Progenitor cell of endocrine pancreas (in vitro differentiated cells): Measurements from ENCODE around the gene ENTR1. TPM values are rescaled to one million over a fixed set of nuclear protein-coding genes. Genes with fewer than 3 reads are reported as not detected.

Source experiments
- DNase-seq: peaks from one replicate; pipeline ENCODE4 v3.0.0; 2021; ENCODE audit warnings: low spot score; ENCODE audit not compliant: unreplicated experiment
- H3K27ac Mint-ChIP-seq: 2 replicates; pipeline ENCODE4 v1.8.0; 2021; ENCODE audit warnings: mild to moderate bottlenecking, moderate library complexity, mixed read lengths
- H3K27me3 Mint-ChIP-seq: 2 replicates; pipeline ENCODE4 v1.8.0; 2021; ENCODE audit warnings: mixed read lengths
- H3K36me3 Mint-ChIP-seq: 2 replicates; pipeline ENCODE4 v1.8.0; 2022; ENCODE audit warnings: mixed read lengths; ENCODE audit not compliant: insufficient read depth
- H3K4me1 Mint-ChIP-seq: 2 replicates; pipeline ENCODE4 v1.8.0; 2021; ENCODE audit warnings: low read depth, mixed read lengths
- H3K4me3 Mint-ChIP-seq: 2 replicates; pipeline ENCODE4 v1.8.0; 2021; ENCODE audit warnings: low read depth, mild to moderate bottlenecking, moderate library complexity, mixed read lengths
- H3K9me3 Mint-ChIP-seq: 2 replicates; pipeline ENCODE4 v1.8.0; 2021; ENCODE audit warnings: low read depth, mixed read lengths
- total RNA-seq: library from RNA; stranded (reverse); gene quantifications from 2 replicates; pipeline ENCODE4 v1.2.1, GENCODE V29; 2021
- TF ChIP-seq, protein P1 (sequence below): fragments of 200-600 bp; sonication (generic); IDR thresholded peaks from one replicate; pipeline ENCODE4 v1.5.0; 2021; ENCODE audit warnings: antibody characterized with exemption, mild to moderate bottlenecking; ENCODE audit not compliant: unreplicated experiment

ENTR1 gene
- total RNA-seq, 1 donor from 2014 or later = 70.9 TPM

DNA sequence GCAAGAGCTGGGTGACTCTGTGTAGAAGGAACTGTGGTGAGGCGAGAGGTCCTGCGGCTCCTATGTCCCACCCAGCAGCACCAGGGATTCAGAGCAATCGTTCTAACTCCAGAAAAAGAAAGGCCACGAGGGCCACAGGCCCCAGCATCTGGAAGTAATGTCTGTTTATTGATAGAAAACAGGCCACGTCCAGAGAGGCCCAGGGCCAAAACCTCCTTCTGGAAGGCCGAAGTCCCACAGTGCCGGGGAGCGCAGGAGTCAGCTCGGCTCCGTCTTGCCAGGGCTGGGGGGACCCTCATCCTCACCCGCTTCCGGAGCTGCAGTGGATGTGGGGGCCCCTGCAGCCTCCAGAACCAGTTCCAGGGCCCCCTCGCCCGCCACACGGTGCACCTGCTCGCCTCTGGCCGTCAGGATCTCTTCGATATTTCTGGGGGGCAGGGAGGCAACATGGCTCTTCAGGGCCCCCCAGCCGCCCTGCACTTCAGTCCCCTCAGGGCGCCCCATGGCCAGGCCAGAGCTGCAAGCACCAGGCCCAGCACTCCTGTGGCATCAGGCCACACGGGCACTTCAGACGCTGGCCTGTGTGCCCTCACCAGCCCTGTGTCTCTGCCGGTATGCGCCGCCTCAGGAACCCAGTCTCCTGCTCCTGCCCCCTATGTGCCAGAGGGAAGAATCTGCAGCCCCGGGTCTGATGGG lies 48.5 kb downstream of the ENTR1 start:
- Mint-ChIP-seq H3K4me1 (no peaks in the 10 kb centered on the region), H3K27ac (no peak overlapping the region), H3K9me3 (no peaks in the 10 kb centered on the region), H3K27me3 (no peaks in the 10 kb centered on the region), H3K4me3 (no peak overlapping the region), H3K36me3 (no peaks in the 10 kb centered on the region)
- TF ChIP-seq, protein P1, sequence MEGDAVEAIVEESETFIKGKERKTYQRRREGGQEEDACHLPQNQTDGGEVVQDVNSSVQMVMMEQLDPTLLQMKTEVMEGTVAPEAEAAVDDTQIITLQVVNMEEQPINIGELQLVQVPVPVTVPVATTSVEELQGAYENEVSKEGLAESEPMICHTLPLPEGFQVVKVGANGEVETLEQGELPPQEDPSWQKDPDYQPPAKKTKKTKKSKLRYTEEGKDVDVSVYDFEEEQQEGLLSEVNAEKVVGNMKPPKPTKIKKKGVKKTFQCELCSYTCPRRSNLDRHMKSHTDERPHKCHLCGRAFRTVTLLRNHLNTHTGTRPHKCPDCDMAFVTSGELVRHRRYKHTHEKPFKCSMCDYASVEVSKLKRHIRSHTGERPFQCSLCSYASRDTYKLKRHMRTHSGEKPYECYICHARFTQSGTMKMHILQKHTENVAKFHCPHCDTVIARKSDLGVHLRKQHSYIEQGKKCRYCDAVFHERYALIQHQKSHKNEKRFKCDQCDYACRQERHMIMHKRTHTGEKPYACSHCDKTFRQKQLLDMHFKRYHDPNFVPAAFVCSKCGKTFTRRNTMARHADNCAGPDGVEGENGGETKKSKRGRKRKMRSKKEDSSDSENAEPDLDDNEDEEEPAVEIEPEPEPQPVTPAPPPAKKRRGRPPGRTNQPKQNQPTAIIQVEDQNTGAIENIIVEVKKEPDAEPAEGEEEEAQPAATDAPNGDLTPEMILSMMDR = no peak
- no peak for DNase-seq

DNA sequence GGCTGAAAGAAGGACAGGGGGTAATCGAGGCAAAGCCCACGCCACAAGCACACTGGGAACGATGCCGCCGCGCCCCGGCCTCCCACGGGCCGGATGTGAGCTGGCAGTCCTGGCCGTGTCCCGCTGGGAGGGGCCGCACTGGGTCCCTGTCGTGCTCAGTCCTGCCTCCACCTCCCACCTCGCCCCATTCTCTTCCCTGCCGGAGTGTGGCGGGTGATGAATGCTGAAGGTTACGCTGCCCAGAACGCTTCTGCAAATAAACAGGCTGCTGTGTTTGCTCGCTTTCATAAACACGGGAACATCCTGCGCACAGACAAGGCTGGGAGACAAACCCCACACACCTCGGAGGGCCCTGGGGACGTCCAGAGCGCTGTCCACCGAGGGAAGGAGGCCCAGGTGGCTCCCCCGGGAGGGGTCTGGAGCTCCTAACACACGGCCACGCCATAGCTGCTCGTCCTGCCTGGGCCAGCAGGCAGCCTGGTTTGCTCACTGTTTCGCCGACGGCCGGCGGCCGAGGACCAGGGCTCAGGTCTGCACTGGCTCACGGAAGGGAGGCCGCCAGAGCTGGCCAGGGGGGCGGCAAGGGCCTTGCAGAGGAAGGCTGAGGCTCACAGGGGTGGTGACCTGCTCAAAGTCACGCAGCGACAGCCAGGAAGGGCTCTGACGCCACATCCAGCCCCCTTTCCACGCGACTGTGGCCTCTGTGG lies 49.2 kb downstream of the ENTR1 start:
- no peak overlapping the region for H3K27ac Mint-ChIP-seq
- H3K9me3 Mint-ChIP-seq = no peaks in the 10 kb centered on the region
- H3K36me3 Mint-ChIP-seq = no peaks in the 10 kb centered on the region
- H3K4me3 Mint-ChIP-seq = no peak overlapping the region
- H3K27me3 Mint-ChIP-seq = no peaks in the 10 kb centered on the region
- DNase-seq = no peak
- H3K4me1 Mint-ChIP-seq = no peaks in the 10 kb centered on the region
- TF ChIP-seq, protein P1 = no peak

DNA sequence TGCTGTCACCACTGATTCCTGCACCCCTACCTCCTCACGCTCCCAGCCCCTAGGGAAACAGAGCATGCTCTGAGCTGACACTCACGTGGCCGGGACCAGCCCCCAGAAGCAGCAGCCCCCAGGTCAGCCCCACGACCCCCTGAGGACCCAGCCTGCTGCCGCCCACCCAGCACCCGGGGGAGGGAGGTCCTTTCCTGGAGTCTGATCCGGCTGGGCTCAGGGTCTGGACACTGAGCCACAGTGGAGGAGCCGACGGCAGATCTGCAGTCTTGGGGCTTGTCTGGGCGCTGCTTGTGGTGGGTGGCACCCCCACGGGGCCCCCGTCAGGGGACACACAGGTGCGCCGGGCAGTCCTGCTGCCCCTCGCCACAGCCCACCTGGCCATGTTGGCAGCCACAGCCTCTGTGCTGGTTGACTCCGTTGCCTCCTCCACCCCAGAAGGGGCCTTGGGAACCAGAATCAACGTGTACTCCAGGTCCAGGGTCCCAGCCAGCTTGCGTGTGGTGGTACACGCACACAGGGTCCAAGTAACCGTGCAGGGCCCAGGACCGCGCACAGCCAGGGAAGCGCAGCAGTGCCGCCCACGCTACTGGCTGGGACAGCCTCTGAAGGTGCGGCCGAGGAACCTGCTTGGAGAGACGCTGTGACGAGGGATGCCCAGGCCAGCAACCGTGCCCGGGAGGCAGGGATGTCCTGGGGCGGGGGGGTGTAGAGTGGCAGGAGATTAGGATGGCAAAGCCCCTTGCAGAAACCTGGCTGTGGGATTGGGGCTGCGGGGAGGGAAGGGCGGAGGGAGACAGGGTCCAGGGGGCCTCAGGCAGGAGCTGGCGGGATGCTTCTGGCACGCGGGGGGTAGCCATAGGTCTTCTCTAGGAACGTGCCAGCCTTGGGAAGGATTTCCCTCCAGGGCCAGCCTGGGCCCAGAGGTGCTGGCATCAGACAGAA lies 50.4 kb downstream of the ENTR1 start:
- Mint-ChIP-seq H3K27ac (no peak overlapping the region), H3K27me3 (no peaks in the 10 kb centered on the region), H3K4me3 (no peak overlapping the region), H3K9me3 (no peaks in the 10 kb centered on the region), H3K4me1 (no peaks in the 10 kb centered on the region), H3K36me3 (no peaks in the 10 kb centered on the region)
- TF ChIP-seq, protein P1 = no peak
- no peak for DNase-seq

DNA sequence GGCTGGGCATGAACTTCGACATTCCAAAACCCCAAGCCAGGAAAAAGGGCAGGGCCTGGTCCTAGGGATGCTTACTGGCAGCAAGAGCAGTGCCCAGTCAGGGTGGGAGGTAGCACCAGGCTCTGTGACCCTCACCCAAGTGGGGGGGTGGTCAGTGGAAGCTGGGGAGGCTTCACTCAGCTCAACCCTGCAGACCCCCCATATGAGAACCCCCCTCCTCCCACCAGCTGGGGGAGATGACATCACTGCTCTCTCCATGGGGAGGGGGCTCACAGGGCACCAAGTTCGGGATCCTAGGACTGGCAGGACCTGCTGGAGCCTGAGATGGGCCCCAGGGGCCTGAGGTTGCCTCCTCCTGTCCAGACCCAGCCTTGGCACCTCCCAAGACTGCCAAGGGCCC lies 51.5 kb downstream of the ENTR1 start:
- Mint-ChIP-seq H3K27ac (no peak overlapping the region), H3K36me3 (no peaks in the 10 kb centered on the region), H3K4me1 (no peaks in the 10 kb centered on the region), H3K27me3 (no peaks in the 10 kb centered on the region), H3K9me3 (no peaks in the 10 kb centered on the region), H3K4me3 (no peak overlapping the region)
- DNase-seq = no peak
- TF ChIP-seq, protein P1 = no peak

DNA sequence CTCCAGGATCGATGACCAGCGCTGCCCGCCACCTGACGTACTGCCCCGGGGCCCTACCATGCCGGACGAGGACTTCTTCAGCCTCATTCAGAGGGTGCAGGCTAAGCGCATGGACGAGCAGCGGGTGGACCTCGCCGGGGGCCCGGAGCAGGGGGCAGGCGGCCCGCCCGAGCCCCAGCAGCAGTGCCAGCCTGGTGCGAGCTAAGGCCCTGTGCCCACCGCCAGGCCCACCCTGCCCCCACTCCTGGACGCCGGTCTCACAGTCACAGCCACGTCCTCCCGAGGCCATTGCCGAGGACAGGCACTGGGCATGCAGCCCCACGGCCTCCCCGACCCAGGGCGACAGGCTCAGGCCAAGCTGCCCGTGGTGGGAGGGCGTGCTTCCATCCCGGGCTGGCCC lies 52.4 kb downstream of the ENTR1 start:
- H3K27ac Mint-ChIP-seq = no peak overlapping the region
- no peak overlapping the region for H3K4me3 Mint-ChIP-seq
- H3K27me3 Mint-ChIP-seq = no peaks in the 10 kb centered on the region
- TF ChIP-seq, protein P1 = no peak
- no peaks in the 10 kb centered on the region for H3K9me3 Mint-ChIP-seq
- H3K4me1 Mint-ChIP-seq = no peaks in the 10 kb centered on the region
- no peak for DNase-seq
- H3K36me3 Mint-ChIP-seq = no peaks in the 10 kb centered on the region
